HG03378 (cell line): ENCODE measurements around the gene MSANTD3.
"Not testable (repeated sequence)": the region's sequence is repeated elsewhere in the genome, so short reads cannot be mapped to it uniquely, and the experiment has no call there.

Experiments
- ATAC-seq: cut with Tn5 transposase; IDR thresholded peaks from one replicate; pipeline ENCODE4 v1.9.1; 2021; ENCODE audit warnings: mild to moderate bottlenecking, moderate library complexity; ENCODE audit not compliant: unreplicated experiment

MSANTD3 gene, protein sequence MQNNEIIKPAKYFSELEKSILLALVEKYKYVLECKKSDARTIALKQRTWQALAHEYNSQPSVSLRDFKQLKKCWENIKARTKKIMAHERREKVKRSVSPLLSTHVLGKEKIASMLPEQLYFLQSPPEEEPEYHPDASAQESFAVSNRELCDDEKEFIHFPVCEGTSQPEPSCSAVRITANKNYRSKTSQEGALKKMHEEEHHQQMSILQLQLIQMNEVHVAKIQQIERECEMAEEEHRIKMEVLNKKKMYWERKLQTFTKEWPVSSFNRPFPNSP

DNA sequence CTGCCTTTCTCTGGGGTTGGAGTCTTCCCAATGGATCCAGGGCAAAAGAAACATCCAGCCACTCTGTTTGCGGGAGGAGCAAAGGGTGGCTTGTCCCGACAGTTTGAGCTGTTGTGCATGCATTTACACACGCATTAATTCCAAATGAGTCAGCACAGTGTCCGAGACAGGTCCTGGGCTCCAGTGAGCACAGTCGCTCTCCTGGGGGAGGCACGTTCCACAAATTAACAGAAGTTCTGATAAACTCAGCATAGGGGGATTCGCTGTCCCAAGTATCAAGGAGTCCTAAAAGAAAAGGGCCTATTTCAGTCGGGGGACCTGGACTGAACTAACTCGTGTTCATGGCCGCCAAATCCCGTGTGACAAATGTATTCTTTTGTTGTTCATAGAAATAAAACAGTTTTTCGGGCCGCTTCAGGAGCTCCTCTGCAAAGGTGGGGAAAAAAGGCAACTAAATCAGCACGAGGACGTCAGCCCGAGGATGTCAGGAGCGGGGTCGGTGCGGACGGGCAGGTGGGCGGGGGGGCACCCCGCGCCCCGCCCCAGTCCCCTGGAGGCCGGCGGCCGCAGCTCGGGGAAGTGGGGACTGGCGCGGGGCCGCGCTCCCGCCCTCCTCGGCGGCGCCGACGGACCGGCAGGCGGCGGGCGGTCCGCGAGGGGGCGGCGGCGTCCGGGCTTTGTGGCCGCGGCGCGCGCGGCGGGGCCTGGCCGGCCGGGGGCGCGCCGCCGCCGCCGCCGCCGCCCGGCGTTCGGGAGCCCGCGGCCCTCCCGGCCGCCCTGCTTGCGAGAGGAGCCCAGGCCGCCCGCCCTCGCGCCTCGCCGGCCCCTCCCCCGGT is at the start of gene MSANTD3:
Gene MSANTD3, plus strand, starts transcription at position 614 of the 836 bp plus-strand sequence. CDS start 14,796 bp downstream, outside the sequence.
- peak; percentile 44 for ATAC-seq

- no peak for ATAC-seq
Measured at GRCh38 chr9:100379862-100380261, 47.1 kb upstream of the MSANTD3 start.

DNA sequence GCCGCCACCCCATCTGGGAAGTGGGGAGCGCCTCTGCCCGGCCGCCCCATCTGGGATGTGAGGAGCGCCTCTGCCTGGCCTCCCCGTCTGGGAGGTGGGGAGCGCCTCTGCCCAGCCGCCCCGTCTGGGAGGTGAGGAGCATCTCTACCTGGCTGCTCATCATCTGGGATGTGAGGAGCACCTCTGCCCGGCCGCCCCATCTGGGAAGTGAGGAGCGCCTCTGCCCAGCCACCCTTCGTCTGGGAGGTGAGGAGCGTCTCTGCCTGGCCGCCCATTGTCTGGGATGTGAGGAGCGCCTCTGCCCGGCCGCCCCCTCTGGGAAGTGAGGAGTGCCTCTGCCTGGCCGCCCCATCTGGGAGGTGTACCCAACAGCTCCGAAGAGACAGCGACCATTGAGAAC is 34.0 kb upstream of the MSANTD3 start:
- ATAC-seq = not testable (repeated sequence)

- no peak for ATAC-seq
Measured at GRCh38 chr9:100394032-100394695, 32.8 kb upstream of the MSANTD3 start.

- ATAC-seq = no peak
Measured at GRCh38 chr9:100394816-100395215, 32.1 kb upstream of the MSANTD3 start.

DNA sequence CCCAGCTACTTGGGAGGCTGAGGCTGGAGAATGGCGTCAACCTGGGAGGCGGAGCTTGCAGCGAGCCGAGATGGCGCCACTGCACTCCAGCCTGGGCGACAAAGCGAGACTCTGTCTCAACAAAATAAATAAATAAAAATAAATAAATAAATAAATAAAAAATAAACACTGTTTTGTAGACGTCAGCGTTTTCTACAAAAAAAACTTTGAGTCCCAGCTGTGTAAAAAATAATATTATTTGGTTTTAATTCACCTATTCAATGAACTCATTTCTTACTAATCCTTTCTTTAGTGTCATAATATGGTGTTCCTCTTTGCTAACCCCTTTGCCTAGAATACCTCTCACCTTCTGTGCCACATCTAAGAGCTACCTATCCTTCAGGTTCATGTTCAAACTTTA is 30.2 kb upstream of the MSANTD3 start:
- no peak for ATAC-seq

GRCh38 chr9:100397529-100398266 is 29.2 kb upstream of the MSANTD3 start:
- no peak for ATAC-seq

GRCh38 chr9:100401042-100401441 is 25.9 kb upstream of the MSANTD3 start:
- no peak for ATAC-seq

GRCh38 chr9:100406962-100407361 is 20.0 kb upstream of the MSANTD3 start:
- no peak for ATAC-seq

DNA sequence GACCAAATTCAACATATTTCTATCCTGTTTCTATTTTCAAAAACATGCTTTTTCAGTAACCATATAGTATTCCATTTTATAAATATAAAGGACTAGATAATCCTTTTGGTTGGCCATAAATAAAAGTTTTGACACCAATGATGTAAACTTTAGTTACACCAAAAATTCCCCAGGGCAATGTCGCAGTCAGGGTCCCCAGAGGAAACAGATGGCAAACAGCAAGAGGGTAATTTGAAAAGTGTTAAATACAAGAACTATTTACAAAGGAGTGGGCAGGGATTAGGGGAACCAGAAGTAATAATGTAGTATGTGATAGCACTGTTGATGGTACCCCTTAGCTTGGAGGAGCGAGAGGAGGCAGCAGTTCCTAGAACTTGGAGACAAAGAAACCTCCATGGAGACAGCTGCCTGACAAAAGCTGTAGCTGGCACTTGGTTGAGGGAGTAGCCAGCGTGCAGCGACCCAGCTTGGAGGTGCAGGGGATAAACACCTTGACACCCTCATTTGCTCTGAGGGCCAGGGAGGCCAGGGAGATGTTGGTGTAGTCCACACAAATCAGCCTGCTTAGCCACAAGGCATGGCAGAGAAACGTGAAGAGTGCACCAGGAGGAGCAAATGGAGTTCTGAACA is 18.3 kb upstream of the MSANTD3 start:
- no peak for ATAC-seq

- no peak for ATAC-seq
Measured at GRCh38 chr9:100409176-100409556, 17.8 kb upstream of the MSANTD3 start.

- peak; percentile 100 for ATAC-seq
Measured at GRCh38 chr9:100411472-100412283, 15.3 kb upstream of the MSANTD3 start.

GRCh38 chr9:100413839-100414420 is 13.0 kb upstream of the MSANTD3 start:
- ATAC-seq = no peak

DNA sequence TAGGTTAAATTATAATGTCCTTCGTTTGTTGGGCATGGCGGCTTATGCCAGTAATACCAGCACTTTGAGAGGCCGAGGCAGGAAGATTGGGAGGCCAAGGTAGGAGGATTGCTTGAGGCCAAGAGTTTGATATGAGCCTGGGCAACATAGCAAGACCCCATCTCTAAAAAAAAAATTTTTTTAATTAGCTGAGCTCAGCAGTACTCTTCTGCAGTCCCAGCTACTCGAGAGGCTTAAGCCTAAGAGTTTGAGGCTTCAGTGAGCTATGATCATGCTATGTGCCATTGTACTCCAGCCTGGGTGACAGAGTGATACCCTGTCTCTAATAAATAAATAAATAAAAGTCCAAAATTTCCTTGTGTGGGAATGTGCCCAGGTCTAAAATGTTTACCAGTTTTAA is 9.1 kb upstream of the MSANTD3 start:
- no peak for ATAC-seq

DNA sequence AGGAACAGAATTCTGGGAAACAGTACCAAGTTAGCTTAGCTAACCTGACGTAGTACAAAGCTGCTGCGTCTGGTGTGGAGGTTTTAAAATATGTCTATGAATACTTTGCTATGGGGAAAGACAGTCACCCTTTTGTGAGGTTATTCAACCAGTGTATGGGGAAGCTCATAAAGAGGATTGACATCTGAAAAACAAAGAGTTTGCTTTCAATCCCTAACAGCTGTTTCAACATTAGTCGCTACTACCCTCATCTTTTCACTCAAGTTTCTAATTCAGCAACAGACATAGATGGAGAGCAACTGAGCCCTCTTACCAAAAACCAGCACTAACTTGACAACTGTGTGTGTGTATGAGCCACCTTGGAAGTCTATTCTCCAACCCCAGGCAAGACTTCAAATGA is 7.8 kb upstream of the MSANTD3 start:
- no peak for ATAC-seq

DNA sequence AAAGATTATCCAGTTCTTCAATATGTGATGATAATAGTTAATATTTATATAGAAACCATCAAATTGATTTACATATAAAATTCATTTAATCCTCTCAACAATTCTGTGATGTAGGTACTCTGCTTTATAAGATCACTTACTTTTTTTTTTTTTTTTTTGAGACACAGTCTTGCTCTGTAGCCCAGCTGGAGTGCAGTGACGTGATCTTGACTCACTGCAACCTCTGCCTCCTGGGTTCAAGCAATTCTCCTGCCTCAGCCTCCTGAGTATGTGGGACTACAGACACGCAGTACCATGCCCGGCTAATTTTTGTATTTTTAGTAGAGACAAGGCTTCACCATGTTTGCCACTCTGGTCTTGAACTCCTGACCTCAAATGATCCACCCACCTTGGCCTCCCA is 5.8 kb upstream of the MSANTD3 start:
- ATAC-seq = not testable (repeated sequence)

DNA sequence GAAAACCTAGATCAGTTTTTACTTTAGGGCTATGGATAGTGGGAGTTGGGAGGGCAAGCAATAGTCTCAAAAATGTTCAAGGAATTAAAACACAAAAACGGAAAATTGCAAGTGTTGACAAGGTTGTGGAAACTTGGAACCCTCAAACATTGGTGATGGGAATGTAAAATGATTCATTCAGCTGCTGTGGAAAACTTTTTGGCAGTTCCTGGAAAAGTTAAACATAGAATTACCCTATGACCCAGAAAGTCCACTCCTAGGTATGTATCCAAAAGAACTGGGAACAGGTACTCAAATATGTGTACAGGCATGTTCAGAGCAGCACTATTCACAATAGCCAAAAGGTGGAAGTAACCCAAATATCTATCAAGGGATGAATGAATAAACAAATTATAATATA is 1.2 kb upstream of the MSANTD3 start:
- ATAC-seq = no peak

GRCh38 chr9:100426189-100426529 is 784 bp upstream of the MSANTD3 start:
- ATAC-seq = no peak
